ENCODE measurements around the gene CNOT1. TPM values are rescaled to one million over a fixed set of nuclear protein-coding genes. Genes with fewer than 3 reads are reported as not detected.

The CNOT1 gene
- total RNA-seq, 2 experiments from 2014 or later = 245 to 283 TPM

Other genes with a start within 250 kb of the CNOT1 start
- 10 to 100 TPM; 16.9 to 20.3 TPM for gene GINS3, start 237.4 kb downstream of the CNOT1 start, total RNA-seq
- gene NDRG4, start 129.7 kb downstream of the CNOT1 start, total RNA-seq = under 1 TPM; 0.69 to 0.97 TPM
- 10 to 100 TPM; 14.7 to 15.3 TPM for gene SETD6, start 114.3 kb downstream of the CNOT1 start, total RNA-seq
- gene SLC38A7, start 54.9 kb upstream of the CNOT1 start, total RNA-seq = 10 to 100 TPM; 12.3 to 12.5 TPM
- gene GOT2, start 104.5 kb upstream of the CNOT1 start, total RNA-seq = 10 to 100 TPM; 75.6 to 83.5 TPM

Measured in activated CD4-positive, alpha-beta T cell treated with anti-CD3 and anti-CD28 coated beads, Interleukin-2, amount 10 ng/mL, durations not matched to agents 7 days and 5 days (primary cell).